Calu3 (cell line): ENCODE measurements around the gene MKNK1. TPM values are rescaled to one million over a fixed set of nuclear protein-coding genes. Genes with fewer than 3 reads are reported as not detected.

Source experiments
- BruUV-seq: library from RNA; stranded (reverse); fragments of 400-500 nt; replicated peaks from 2 replicates; lab custom pipeline; 2021; lab: Mats Ljungman, UMichigan
- CTCF ChIA-PET: fragments of 300-600 bp; sonication (Branson Sonifier 250); formaldehyde crosslinking; loops from one replicate; lab custom pipeline; 2022; ENCODE audit warnings: antibody characterized with exemption; lab: Charles Lee
- DNase-seq: peaks from one replicate; pipeline ENCODE4 v3.0.0; 2022
- H3K27ac Mint-ChIP-seq: one replicate; pipeline ENCODE4 v1.8.0; 2022; ENCODE audit warnings: mixed read lengths; ENCODE audit not compliant: unreplicated experiment
- H3K27me3 Mint-ChIP-seq: one replicate; pipeline ENCODE4 v1.8.0; 2022; ENCODE audit warnings: mixed read lengths; ENCODE audit not compliant: unreplicated experiment
- H3K36me3 Mint-ChIP-seq: one replicate; pipeline ENCODE4 v1.8.0; 2022; ENCODE audit warnings: mild to moderate bottlenecking, moderate library complexity, mixed read lengths; ENCODE audit not compliant: insufficient read depth, unreplicated experiment
- H3K4me1 Mint-ChIP-seq: one replicate; pipeline ENCODE4 v1.8.0; 2022; ENCODE audit warnings: mild to moderate bottlenecking, low read depth, mixed read lengths; ENCODE audit not compliant: unreplicated experiment
- H3K4me3 Mint-ChIP-seq: one replicate; pipeline ENCODE4 v1.8.0; 2022; ENCODE audit warnings: mild to moderate bottlenecking, low read depth, moderate library complexity, mixed read lengths; ENCODE audit not compliant: unreplicated experiment
- H3K9me3 Mint-ChIP-seq: one replicate; pipeline ENCODE4 v1.8.0; 2022; ENCODE audit warnings: low read depth, mixed read lengths; ENCODE audit not compliant: unreplicated experiment
- CTCF ChIP-seq: fragments of 200-600 bp; IDR thresholded peaks from one replicate; pipeline ENCODE4 v1.8.0; 2022; ENCODE audit warnings: antibody characterized with exemption; ENCODE audit not compliant: unreplicated experiment
- intact Hi-C: fragments of 100-400 bp; cut with micrococcal nuclease; formaldehyde crosslinking; loops from one replicate; pipeline ENCODE4 v1.10.0; 2022; ENCODE audit not compliant: unreplicated experiment
- total RNA-seq: library from RNA; stranded (reverse); gene quantifications from 2 replicates; pipeline ENCODE4 v1.2.3, GENCODE V29; 2022

The MKNK1 gene
- total RNA-seq, 1 experiment from 2014 or later = 29.6 TPM

DNA sequence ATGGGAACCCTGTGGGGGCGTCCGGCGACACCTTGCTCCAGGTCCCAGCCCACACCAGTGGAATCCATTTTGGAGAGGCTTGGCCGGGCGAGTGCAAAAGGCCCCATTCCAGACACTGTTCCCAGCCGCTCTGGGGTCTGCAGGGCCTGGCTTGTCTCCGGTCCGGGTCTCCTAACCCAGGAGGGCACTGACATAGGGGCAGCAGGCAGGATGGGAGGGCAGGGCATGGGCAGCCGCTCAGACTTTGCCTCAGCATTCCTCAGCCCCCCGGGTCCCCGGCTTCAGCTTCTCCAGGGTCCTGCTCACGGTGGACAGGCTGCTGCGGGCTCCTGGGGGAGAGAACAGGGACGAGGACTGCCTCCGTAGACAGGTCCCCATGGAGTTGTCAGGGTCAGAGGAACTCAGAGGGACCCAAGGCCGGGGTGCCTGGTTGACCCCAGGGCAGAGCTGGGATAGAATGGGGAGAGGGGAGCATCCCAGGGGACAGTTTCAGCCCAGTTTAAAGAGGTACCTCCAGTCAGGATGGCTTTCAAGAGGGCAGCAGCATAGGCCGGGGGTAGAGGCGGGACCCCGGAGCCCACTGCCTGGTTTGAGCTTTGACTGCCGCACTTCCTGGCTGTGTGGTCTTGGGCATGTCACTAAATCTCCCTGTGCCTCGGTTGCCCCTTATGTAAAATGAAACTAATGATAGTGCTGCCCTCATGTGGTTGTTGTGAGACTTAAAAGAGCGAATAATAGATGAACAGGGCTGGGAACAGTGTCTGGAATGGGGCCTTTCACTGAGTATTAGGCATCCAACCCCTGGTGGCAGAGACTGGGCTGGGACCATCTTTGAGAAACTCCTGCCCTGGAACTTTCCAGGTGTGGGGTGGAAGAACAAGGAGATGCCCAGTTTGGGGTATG lies 56.3 kb downstream of the MKNK1 start:
- TF ChIP-seq CTCF = peak; percentile 67
- Mint-ChIP-seq H3K27me3 (peaks cover 88% of the 10 kb centered on the region), H3K4me3 (no peak overlapping the region), H3K36me3 (no peaks in the 10 kb centered on the region), H3K27ac (no peak overlapping the region), H3K4me1 (peaks cover 11% of the 10 kb centered on the region), H3K9me3 (no peaks in the 10 kb centered on the region)
- no TSS peak for BruUV-seq
- CTCF ChIA-PET = interaction anchor here (0.6 to 1.4 kb wide), 5 partner anchors 13 to 560 kb away, joined by 3 to 5 read pairs (median 3); a partner anchor contains a TSS
- DNase-seq = peak; percentile 29
- intact Hi-C loops = loop anchor here (1.0 kb wide), 1 partner anchor 100 kb away; no protein-coding TSS in a partner anchor

DNA sequence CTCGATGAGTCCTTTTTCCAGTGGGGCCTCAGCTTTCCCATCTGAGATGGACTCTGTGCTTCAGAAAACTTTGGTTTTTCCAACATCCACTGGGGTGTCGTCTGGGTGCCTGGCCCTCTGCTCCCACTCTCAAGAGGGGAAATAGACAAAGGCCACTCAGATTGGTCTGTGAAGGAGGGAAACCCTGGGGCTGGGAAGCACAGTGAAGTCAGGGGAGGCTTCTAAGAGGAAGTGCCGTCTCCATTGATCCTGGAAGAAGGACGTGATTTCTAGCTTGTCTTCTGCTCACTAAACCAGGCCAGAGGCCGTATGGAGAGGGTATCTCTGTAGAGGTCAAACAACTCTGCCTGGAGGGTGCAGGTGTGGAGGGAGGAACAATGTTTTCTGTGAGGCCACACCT lies 57.9 kb downstream of the MKNK1 start:
- H3K36me3 Mint-ChIP-seq = no peaks in the 10 kb centered on the region

GRCh38 chr1:46545784-46546183 lies 58.3 kb downstream of the MKNK1 start:
- Mint-ChIP-seq H3K9me3 (no peaks in the 10 kb centered on the region), H3K4me1 (peaks cover 11% of the 10 kb centered on the region), H3K27ac (no peak overlapping the region), H3K36me3 (no peaks in the 10 kb centered on the region), H3K4me3 (no peak overlapping the region), H3K27me3 (peaks cover 88% of the 10 kb centered on the region)
- intact Hi-C loops = no loop called here
- BruUV-seq = no TSS peak
- CTCF ChIA-PET = interaction anchor here (1.0 to 1.4 kb wide), 3 partner anchors 13 to 99 kb away, joined by 3 read pairs; no protein-coding TSS in a partner anchor
- no peak for TF ChIP-seq CTCF
- no peak for DNase-seq

More for the DNA sequence above, 57.9 kb downstream of the MKNK1 start:
- H3K27ac Mint-ChIP-seq = no peak overlapping the region
- no peak for DNase-seq
- intact Hi-C loops = no loop called here
- no peaks in the 10 kb centered on the region for H3K9me3 Mint-ChIP-seq
- no TSS peak for BruUV-seq
- H3K4me3 Mint-ChIP-seq = no peak overlapping the region
- H3K27me3 Mint-ChIP-seq = peaks cover 88% of the 10 kb centered on the region
- H3K4me1 Mint-ChIP-seq = peaks cover 11% of the 10 kb centered on the region
- no peak for TF ChIP-seq CTCF
- CTCF ChIA-PET = interaction anchor here (1.0 to 1.4 kb wide), 2 partner anchors 13 to 99 kb away, joined by 3 read pairs; no protein-coding TSS in a partner anchor

DNA sequence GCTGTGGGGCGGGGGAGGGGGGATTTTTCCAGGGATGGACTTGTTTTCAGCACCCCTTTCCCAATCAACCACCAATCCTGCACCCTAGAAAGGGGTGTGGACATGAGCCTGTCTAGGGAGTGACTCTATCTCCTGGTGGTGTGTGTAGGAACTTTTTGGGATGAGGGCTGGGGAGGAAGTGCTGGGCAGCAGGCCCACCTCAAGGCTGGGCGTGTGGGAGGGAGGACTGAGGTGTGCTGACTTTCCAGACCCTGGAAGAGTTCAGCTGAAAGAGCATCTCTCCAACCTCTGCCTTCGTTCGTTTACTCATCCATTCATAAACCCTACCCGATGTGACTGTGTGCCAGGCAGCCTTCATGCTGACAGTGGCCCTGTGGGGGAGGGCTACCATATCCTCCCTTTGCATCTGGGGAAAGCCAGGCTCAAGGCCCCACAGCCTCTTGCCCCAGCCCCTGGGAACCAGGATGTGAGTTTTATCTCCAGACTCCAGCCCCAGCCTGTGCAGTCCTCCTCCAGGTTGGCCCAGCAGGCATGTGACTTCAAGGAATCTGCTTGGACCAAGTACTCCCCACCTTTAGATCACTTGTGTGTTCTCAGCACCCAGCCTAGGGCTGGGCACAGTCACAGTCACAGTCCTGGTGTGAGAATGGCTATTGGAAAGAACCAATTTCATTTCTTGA lies 59.4 kb downstream of the MKNK1 start:
- CTCF ChIA-PET = interaction anchor here (1.0 to 1.4 kb wide), 3 partner anchors 12 to 98 kb away, joined by 3 read pairs; no protein-coding TSS in a partner anchor

More for the DNA sequence above, 59.4 kb downstream of the MKNK1 start:
- Mint-ChIP-seq H3K9me3 (no peaks in the 10 kb centered on the region), H3K4me3 (no peak overlapping the region), H3K27ac (no peak overlapping the region), H3K27me3 (peaks cover 88% of the 10 kb centered on the region), H3K36me3 (no peaks in the 10 kb centered on the region), H3K4me1 (peaks cover 7% of the 10 kb centered on the region)
- no TSS peak for BruUV-seq
- intact Hi-C loops = no loop called here
- no peak for TF ChIP-seq CTCF
- no peak for DNase-seq
